HG02571 (cell line): Measurements from ENCODE around the gene C1QTNF8.

ENCODE experiments used
- ATAC-seq: cut with Tn5 transposase; IDR thresholded peaks from one replicate; pipeline ENCODE4 v1.9.1; 2021; ENCODE audit warnings: mild to moderate bottlenecking, moderate library complexity; ENCODE audit not compliant: unreplicated experiment

The C1QTNF8 gene

GRCh38 chr16:1112506-1113184, 16.6 kb upstream of the C1QTNF8 start:
- no peak for ATAC-seq

GRCh38 chr16:1109648-1110047, 13.6 kb upstream of the C1QTNF8 start:
- no peak for ATAC-seq

DNA sequence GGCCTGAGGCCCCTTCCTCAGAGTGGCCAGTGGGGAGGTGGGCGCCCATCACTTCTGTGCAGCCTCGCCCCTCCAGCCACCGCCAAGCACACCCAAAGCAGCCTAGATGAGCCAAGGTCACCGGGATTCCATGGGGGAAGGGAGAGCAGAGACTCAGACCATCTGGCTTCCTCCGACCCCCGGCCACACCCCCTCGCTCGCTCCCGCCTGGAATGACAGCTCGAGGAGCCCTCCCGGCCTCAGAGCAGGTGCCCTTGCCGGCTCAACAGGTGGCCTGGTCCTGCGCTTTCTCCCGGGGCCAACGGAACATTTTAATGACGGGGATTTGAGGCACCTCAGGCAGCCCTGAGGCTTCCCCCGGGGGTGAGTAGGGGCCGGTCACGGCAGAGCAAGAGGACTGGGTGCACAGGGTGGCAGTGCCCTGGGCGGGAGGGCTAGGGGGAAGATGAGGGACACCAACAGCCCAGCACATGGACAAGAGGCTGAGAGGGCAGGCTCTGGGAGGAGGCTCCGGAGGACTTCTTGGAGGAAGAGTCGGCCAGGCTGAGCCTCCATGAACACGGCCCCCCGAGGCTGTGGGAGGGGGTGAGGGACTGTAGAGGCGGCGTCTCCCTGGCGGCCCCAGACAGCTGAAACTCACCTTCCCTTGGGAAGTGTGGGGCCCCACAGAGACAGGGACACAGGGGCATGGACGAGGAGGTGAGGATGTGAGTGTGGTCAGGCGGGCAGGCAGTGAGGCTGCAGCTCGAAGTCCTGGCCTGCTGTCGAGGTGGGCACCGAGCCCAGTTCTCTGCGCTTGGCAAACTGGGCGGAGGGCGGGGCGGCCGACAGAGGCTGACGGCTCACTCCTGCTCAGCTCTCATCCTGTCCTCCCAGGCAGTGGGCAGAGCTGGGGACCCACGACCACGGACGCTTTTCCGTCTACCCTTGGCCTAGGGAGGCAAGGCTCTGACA, 12.5 kb upstream of the C1QTNF8 start:
- no peak for ATAC-seq

DNA sequence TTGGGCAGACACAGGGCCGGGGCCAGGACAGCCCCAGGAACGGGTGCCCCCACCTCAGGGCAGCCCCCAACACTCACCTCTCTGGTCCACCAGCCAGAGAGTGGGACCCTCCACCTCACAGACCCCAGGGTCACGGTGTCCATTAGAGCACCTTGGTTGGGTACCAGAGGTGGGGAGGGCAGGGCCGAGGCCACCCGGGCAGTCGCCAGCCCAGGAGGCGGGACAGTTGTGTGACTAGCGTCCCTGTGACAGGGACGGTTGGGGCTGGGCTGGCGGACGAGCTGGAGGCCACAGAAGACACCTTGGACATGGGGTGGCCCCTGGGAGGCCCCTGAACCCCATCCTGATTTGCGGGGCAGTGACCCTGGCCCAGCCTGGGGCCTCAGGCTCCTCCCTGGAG, 11.7 kb upstream of the C1QTNF8 start:
- no peak for ATAC-seq

GRCh38 chr16:1107141-1107540, 11.1 kb upstream of the C1QTNF8 start:
- ATAC-seq: no peak

DNA sequence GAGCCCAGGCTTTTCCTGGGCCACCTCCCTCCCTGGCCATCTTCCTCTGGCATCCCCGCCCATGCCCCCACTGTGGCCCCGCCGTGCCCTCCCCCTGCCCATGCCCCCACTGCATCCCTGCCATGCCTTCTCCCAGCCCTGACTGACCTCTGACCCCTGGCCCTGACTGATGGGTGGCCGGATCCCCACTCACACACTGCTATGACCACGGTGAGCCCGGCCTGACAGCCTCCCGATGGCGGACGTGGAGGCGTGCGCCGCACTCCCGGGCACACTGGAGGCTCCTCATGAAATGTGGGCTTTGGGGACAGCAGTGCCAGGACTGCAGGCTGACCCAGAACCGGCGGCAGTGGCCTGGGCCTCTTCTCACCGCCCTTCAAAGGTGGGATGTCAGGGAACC, 10.6 kb upstream of the C1QTNF8 start:
- ATAC-seq: no peak

DNA sequence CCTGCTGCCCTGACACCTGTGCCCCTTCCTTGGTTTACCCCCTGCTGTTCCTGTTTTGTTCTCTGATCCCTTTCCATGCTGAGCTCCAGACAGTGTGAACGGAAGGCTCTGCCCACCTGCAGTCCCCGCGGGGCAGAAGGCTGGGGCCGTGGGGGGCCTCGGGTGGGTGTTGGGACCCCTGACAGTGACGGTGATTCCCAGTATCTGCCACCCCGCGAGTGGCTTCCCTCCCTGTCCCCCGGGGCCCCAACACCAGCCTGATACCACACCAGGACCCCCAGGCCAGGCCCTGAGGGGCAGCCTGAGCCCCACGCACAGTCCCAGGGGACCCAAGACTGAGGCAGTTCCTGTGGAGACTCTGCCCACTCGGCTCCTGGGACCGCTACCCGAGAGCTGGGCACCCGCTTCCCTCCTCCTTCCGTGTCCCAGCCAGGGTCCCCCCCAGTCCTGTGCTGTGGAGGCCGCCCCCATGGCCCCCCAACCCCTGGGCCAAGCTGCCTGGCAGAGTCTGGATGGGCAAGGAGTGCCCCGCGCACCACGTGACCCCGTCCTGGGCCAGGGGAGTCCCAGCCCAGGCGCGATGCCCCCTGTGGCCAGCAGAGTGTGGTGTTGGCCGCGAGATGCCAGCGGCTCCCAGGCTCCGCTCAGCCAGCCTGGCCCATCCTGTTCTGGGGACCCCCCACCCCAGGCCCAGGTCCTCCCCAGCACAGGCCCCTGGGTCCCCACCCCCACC, 10.0 kb upstream of the C1QTNF8 start:
- ATAC-seq: no peak

GRCh38 chr16:1103636-1103980, 7.6 kb upstream of the C1QTNF8 start:
- ATAC-seq: no peak

GRCh38 chr16:1102921-1103635, 7.0 kb upstream of the C1QTNF8 start:
- no peak for ATAC-seq

GRCh38 chr16:1102333-1102700, 6.3 kb upstream of the C1QTNF8 start:
- ATAC-seq: no peak

DNA sequence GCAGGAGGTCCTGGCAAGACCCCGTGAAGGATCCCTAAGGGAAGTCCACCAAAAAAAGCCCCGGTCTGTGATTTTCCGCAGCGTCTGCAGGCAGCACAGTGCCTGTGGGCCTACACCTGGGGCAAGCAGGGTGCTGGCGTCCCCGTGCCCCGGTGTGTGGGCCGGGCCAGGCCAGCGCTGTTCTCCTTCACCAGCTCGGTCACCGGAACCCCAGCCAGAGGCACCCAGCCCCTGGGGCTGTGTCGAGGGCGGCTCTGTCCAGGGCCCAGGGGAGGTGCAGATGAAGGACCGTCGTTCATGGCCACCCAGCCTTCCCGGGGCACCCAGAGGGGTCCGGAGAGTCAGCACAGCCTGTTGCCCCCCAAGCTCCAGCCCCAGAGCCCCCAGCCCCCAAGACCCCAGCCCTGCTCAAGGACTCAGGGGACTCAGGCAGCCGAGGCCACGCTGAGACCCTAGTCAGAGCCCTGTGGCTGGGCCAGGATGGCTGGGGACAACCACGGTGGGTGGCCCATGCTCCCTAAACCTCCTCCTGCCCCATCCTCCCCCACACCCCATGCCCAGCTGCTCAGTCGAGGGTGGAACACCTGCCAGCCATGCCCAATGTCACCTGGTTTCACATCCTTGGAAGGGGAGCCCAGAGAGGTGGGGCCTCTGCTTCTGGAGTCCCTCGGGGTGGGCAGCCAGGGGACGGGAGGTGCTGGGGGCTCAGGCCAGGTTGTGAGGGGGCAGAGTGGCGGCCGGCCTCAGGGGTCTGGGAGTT, 5.7 kb upstream of the C1QTNF8 start:
- ATAC-seq: no peak

DNA sequence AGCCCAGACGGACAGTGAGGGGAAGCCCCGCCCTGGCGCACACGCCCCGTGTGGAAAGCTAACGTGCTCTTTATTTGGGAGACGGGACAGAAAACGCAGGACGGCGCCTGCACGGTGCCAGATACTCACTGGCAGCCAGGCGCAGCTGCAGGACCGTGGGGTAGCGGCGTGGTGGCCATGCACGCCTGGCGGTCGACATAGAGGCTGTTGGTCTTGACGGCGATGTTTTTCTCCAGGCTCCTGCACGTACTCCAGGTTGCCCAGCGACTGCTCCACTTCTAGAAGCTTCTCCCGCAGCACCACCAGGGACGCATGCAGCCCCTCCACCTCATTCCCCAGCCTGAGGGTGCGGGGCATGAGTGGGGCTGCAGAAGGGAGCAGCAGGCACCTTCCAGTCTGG, 5.1 kb upstream of the C1QTNF8 start:
- no peak for ATAC-seq

GRCh38 chr16:1100084-1100800, 4.2 kb upstream of the C1QTNF8 start:
- no peak for ATAC-seq

- ATAC-seq: no peak
Observed at GRCh38 chr16:1099189-1100083, 3.4 kb upstream of the C1QTNF8 start.

GRCh38 chr16:1098266-1098991, 2.4 kb upstream of the C1QTNF8 start:
- ATAC-seq: no peak

DNA sequence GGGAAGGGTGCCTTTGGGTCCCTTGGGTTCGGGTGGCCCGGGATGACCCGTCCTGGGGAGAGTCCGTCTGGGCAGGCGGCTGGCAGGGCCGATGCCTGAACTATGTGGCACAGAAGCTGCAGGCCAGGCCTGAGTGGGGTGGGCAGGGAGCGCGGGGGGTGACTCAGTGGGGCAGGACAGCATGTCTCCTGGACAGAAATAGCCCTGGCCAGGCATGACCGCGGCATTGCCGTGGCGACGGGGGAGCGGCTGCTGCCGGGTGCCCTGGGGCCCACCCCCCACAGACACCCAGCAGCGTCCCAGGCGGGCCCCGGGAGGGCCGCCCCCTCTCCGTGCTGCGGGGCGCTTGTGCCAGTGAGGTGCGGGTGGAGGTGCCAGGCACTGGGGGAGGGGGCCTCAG, 1.8 kb upstream of the C1QTNF8 start:
- no peak for ATAC-seq

- ATAC-seq: no peak
Observed at GRCh38 chr16:1097156-1097555, 1.1 kb upstream of the C1QTNF8 start.
